Measurements from ENCODE around the gene ZNF768. TPM values are rescaled to one million over a fixed set of nuclear protein-coding genes. Genes with fewer than 3 reads are reported as not detected.

ZNF768 gene
- total RNA-seq, 1 donor from 2014 or later: 45.6 TPM

DNA sequence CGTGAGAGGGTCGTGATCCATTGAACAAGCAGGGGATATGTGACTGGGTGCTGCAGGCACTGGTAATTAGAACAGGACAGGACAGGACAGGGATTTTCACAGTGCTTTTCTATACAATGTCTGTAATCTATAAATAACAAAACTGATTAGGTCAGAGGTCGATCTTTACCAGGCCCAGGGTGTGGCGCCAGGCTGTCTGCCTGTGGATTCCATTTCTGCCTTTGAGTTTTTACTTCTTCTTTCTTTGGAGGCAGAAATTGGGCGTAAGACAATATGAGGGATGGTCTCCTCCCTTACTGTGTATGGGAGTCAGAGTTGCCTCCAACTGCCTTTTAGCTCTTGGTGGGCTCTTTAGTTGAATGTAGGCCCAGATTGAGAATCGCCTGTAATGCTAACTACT is 33.3 kb upstream of the ZNF768 start:
- Mint-ChIP-seq H3K27ac (ENCODE audit: unreplicated experiment) (peak overlapping the region; percentile 99), H3K27me3 (ENCODE audit: unreplicated experiment) (peaks cover 12% of the 10 kb centered on the region), H3K9me3 (ENCODE audit: unreplicated experiment) (peaks cover 12% of the 10 kb centered on the region), H3K4me1 (ENCODE audit: low read depth, unreplicated experiment) (peaks cover 23% of the 10 kb centered on the region), H3K4me3 (ENCODE audit: unreplicated experiment) (peak overlapping the region; percentile 85), H3K36me3 (ENCODE audit: unreplicated experiment) (no peaks in the 10 kb centered on the region)
- TF ChIP-seq, protein P1, sequence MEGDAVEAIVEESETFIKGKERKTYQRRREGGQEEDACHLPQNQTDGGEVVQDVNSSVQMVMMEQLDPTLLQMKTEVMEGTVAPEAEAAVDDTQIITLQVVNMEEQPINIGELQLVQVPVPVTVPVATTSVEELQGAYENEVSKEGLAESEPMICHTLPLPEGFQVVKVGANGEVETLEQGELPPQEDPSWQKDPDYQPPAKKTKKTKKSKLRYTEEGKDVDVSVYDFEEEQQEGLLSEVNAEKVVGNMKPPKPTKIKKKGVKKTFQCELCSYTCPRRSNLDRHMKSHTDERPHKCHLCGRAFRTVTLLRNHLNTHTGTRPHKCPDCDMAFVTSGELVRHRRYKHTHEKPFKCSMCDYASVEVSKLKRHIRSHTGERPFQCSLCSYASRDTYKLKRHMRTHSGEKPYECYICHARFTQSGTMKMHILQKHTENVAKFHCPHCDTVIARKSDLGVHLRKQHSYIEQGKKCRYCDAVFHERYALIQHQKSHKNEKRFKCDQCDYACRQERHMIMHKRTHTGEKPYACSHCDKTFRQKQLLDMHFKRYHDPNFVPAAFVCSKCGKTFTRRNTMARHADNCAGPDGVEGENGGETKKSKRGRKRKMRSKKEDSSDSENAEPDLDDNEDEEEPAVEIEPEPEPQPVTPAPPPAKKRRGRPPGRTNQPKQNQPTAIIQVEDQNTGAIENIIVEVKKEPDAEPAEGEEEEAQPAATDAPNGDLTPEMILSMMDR (IDR thresholded peaks at IDR 0.05; ENCODE audit: partially characterized antibody, unreplicated experiment): no peak
- DNase-seq: no peak

DNA sequence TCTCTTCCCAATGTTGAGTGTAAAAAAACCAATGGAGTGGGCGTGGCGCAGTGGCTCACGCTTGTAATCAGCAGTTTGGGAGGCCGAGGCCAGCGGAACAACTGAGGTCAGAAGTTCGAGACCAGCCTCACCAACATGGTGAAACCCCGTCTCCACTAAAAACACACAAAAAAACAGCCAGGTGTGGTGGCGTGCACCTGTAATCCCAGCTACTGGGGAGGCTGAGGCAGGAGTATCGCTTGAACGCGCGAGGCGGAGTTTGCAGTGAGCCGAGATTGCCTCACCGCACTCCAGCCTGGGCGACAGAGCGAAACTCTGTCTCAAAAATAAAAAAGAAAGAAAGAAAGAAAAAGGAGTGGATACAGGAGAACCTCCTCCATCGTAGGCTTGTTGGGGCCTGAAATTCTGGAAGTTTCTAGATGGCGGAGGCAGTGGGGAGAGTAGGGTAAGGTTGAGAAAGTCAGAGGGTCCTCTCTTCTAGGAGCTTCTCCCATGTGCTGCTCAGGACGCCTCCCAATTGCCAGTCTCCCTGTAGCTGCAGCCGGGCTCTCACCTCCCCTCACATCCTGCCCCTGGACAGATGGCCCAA is 32.5 kb upstream of the ZNF768 start:
- no peak for DNase-seq
- peaks cover 12% of the 10 kb centered on the region for H3K9me3 Mint-ChIP-seq (ENCODE audit: unreplicated experiment)
- peak overlapping the region; percentile 99 for H3K27ac Mint-ChIP-seq (ENCODE audit: unreplicated experiment)
- H3K27me3 Mint-ChIP-seq (ENCODE audit: unreplicated experiment): peaks cover 12% of the 10 kb centered on the region
- peaks cover 25% of the 10 kb centered on the region for H3K4me1 Mint-ChIP-seq (ENCODE audit: low read depth, unreplicated experiment)
- H3K36me3 Mint-ChIP-seq (ENCODE audit: unreplicated experiment): peaks cover 6% of the 10 kb centered on the region
- H3K4me3 Mint-ChIP-seq (ENCODE audit: unreplicated experiment): peak overlapping the region; percentile 85
- TF ChIP-seq, protein P1 (IDR thresholded peaks at IDR 0.05; ENCODE audit: partially characterized antibody, unreplicated experiment): no peak

DNA sequence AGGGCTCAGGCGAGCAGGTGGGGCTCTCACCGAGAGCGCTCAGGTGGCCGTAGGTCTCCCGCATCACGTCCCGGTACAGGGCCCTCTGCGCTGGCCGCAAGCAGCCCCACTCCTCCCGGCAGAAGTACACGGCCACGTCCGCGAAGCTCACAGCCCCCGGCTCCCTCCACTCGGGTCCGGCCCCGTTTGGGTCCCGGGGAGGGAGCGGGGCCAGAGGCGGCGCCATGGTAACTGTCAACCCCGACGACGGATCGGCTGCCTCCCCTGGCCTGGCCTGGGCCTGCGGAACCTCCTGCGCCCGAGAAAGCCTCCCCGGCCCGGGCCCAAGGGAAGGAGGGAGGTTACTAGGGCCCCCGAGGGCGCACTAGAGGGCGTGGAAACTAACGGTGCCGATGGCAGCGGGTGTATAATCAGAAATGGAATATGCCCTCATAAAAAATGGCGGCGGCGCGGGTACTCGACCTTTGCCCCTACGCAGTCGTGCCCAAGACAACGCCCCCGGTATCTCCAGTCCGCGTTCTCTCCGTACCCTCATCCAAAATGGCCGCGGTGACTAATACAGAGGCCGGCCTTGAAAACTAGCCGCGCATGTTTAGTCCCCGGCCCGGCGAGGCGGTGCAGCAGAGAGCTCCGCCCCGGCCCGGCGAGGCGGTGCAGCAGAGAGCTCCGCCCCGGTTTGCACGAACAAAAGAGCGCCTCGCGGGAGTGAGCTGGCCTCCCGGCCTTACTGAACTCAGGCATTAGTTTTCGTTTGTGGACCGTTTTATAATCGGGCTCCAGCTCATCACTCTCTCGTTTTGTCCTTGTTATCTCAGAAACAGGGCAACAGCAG is 31.8 kb upstream of the ZNF768 start, which contains the start of gene ZNF764:
Gene ZNF764, minus strand, starts transcription at position 418 of the 832 bp plus-strand sequence. Its CDS starts 192 bp downstream, at position 226.
- H3K9me3 Mint-ChIP-seq (ENCODE audit: unreplicated experiment): peaks cover 12% of the 10 kb centered on the region
- peak within 1 kb of the TSS; percentile 86 for H3K4me3 Mint-ChIP-seq (ENCODE audit: unreplicated experiment)
- TF ChIP-seq, protein P1 (IDR thresholded peaks at IDR 0.05; ENCODE audit: partially characterized antibody, unreplicated experiment): no peak
- peaks cover 12% of the 10 kb centered on the region for H3K27me3 Mint-ChIP-seq (ENCODE audit: unreplicated experiment)
- peak; percentile 93 for DNase-seq
- peaks cover 26% of the 10 kb centered on the region for H3K4me1 Mint-ChIP-seq (ENCODE audit: low read depth, unreplicated experiment)
- H3K27ac Mint-ChIP-seq (ENCODE audit: unreplicated experiment): peak within 1 kb of the TSS; percentile 99
- H3K36me3 Mint-ChIP-seq (ENCODE audit: unreplicated experiment): peaks cover 11% of the 10 kb centered on the region

DNA sequence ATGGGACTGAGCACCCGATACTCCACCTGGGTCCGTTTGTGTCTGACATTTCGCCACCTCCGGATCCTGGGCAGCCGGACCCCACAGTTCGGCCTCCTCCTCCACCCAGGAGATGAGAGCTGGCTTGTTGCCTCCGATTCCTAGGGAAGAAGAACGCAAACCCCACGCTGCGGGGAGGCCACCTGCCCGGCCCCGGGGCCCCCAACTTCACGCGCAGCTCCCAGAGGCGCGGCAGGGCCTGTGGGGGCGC is 31.3 kb upstream of the ZNF768 start:
- peak overlapping the region; percentile 86 for H3K4me3 Mint-ChIP-seq (ENCODE audit: unreplicated experiment)
- peaks cover 11% of the 10 kb centered on the region for H3K27me3 Mint-ChIP-seq (ENCODE audit: unreplicated experiment)
- H3K27ac Mint-ChIP-seq (ENCODE audit: unreplicated experiment): peak overlapping the region; percentile 92
- TF ChIP-seq, protein P1 (IDR thresholded peaks at IDR 0.05; ENCODE audit: partially characterized antibody, unreplicated experiment): no peak
- H3K36me3 Mint-ChIP-seq (ENCODE audit: unreplicated experiment): peaks cover 11% of the 10 kb centered on the region
- peaks cover 26% of the 10 kb centered on the region for H3K4me1 Mint-ChIP-seq (ENCODE audit: low read depth, unreplicated experiment)
- no peak for DNase-seq
- H3K9me3 Mint-ChIP-seq (ENCODE audit: unreplicated experiment): peaks cover 12% of the 10 kb centered on the region

DNA sequence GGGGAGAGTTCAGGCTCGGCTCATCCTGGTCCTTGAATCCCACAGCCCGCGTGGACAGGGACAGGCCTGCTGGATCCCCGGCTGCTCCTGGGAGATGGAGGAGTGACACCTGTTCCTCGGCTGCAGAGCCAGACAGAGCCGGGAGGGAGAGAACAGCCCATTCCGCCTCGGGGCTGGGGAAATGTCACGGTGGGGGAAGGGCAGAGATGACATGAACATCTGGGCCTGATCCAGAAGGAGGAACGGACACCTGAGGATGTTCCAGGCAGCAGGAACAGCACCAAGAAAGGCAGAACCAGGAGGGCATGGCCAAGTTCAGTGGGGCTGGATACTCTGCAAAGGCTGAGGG is 29.7 kb upstream of the ZNF768 start:
- TF ChIP-seq, protein P1 (IDR thresholded peaks at IDR 0.05; ENCODE audit: partially characterized antibody, unreplicated experiment): no peak
- peaks cover 12% of the 10 kb centered on the region for H3K9me3 Mint-ChIP-seq (ENCODE audit: unreplicated experiment)
- peaks cover 25% of the 10 kb centered on the region for H3K4me1 Mint-ChIP-seq (ENCODE audit: low read depth, unreplicated experiment)
- H3K27me3 Mint-ChIP-seq (ENCODE audit: unreplicated experiment): peaks cover 11% of the 10 kb centered on the region
- H3K4me3 Mint-ChIP-seq (ENCODE audit: unreplicated experiment): peak overlapping the region; percentile 95
- H3K36me3 Mint-ChIP-seq (ENCODE audit: unreplicated experiment): peaks cover 11% of the 10 kb centered on the region
- peak; percentile 67 for DNase-seq
- peak overlapping the region; percentile 98 for H3K27ac Mint-ChIP-seq (ENCODE audit: unreplicated experiment)
